Skeletal muscle cell (primary cell): ENCODE results near the gene SPATA16.

Experiments used
- DNase-seq: peaks from one replicate; pipeline ENCODE4 v3.0.0-alpha.2; 2010; ENCODE audit warnings: low read depth
- H3K4me3 ChIP-seq: 2 replicates; pipeline ENCODE4 v1.5.1; 2011; ENCODE audit warnings: low read depth, mild to moderate bottlenecking, control low read depth, low read length, moderate library complexity

SPATA16 gene

DNA sequence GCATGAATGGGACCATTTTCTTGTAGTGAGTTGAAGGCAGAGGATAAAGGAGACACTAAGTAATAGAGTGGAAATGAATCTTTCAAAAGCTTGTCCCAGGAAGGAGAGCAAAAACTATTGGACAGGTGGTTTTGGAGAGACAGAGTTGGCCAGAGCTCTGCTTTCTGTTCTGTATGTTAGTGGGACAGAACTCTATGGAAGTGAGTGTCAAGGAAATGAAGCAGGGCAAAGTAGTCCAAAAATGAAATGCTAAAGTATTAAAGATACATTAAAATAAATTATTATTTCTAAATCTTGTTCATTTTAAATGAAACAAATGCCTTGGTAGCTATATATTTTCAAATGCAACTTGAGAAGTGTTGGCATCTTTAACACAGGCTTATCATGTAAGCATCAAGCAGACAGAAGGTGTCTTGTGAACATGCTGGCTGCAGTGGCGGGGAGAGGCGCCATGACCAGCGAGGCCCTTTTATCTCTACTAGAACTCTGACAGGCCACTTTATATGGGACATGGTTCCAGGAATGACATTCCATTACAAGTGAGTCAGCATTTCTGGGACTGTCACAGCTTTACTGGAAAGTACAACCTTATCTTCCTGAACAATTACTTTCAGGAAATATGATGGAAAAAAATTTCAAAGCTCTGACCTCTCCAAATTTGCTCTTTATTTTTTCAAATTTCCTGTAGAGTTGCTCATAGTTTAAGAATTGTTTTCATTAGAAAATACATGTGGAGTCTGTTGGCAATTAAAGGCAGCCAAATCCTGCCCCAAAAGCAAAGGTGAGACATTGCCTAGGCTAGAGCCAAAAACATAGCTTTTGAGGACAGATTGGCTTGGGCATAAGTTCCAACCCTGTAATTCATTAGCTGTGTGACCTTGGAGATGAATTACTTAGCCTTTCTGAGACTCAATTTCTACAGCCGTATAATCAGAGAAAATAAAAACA, 284.0 kb downstream of the SPATA16 start:
- DNase-seq: no peak

DNA sequence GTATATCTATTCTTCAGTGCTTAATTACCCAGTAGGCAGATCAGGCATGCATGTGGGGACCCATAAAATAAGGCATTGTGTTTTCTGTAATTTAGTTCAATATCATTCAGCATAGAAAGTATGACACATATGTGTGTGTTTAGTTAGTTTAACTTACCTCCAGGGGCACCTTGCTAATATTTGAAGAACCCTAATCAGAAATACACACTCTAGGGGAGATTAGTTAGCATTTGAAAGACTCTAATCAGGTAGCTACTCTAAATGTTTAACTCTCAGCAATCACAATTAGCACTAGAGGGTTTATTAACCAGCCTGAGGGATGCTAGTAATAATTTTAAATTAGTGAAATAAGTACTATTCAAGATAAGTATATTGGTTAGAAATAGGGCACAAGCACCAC, 286.0 kb downstream of the SPATA16 start:
- H3K4me3 ChIP-seq: no peak overlapping the region
- DNase-seq: no peak

More for the DNA sequence above, 284.0 kb downstream of the SPATA16 start:
- H3K4me3 ChIP-seq: no peak overlapping the region

DNA sequence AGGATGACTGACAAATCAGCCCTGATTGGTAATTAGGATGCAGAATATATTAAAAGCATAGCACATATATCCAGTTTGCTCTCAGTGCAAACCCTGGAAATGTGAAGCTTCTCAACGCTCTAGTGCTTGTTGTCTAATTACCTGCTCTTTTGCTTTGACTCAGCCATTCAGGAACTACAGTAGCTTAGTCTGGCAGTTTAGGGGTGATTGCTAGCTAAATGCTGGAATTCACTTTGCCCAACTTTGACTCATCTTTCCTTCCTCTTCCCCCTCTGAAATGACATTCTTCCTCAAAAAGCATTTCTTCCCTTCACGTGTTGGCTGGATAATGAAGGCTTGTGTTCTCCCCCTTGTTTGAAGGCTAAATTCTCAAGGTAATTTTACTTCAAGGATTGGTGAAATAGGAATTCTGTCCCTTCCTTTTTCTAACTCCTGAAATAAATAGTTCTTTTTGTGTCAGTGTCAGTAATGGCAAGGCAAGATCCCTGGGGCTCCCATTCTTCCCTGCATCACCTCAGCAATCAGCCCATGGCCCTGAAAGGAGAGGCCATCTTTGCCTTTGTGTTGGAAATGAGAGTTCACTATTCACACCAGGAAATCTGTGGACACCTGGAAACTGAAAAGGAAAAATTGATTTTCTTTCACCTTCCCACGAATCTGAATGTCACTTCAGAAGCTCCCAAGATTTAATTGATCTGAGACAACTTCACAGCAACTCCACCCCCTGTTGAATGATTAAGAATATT, 286.9 kb downstream of the SPATA16 start:
- H3K4me3 ChIP-seq: no peak overlapping the region
- DNase-seq: no peak

DNA sequence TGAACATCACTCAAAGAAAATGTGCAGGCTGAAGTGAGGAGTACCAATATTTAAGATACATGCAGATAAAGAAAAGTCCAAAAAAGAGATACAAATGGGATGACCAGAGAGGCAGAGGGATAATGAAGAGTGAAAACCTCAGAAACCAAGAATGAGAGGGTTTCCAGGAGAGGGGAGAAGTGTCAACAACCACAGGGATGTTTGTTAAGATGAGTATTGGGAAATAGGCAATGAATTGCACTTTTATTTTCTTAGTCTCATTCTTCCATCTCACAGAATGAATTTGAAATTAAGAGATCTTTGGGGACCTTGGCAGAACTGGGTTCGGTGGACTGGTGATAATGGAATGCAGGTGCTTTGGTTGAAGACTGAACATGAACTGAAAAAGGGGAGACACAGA, 288.0 kb downstream of the SPATA16 start:
- no peak overlapping the region for H3K4me3 ChIP-seq
- no peak for DNase-seq

DNA sequence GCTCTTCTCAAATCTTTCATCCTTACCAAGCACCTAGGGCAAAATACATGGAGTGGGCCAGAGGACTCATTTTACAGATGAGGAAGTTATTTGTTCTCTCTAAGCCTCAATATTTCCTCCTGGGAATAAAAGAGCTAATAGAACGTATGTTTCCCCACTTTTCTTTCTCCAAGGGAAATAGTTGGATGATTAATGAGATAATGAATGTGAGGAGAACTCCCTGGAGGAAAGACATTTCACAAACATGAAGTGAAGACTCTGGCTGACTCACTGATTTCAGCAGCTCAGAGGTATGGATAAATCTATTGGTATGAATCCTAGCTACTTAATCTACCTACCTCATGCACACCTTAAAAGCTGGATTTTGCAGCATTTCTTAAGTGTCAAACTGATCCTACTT, 292.1 kb downstream of the SPATA16 start:
- H3K4me3 ChIP-seq: no peak overlapping the region
- peak; percentile 86 for DNase-seq

DNA sequence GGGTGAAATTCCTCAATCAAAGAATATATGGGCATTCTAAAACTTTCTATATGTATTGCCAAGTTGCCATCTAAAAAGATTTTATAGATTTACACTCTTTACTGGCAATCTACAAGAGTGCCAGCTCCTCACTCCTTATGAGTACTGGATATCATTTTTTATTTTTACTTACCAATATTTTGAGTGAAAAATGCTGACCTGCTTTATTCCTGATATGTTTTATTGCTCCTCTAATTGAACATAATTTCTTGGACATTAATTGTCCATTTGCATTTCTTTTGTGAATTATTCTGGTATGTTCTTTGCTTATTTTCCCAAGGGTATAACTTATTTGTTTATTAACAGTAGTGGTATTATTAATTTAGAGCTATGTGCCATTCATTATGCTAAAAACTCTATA, 293.7 kb downstream of the SPATA16 start:
- no peak for DNase-seq
- H3K4me3 ChIP-seq: no peak overlapping the region

DNA sequence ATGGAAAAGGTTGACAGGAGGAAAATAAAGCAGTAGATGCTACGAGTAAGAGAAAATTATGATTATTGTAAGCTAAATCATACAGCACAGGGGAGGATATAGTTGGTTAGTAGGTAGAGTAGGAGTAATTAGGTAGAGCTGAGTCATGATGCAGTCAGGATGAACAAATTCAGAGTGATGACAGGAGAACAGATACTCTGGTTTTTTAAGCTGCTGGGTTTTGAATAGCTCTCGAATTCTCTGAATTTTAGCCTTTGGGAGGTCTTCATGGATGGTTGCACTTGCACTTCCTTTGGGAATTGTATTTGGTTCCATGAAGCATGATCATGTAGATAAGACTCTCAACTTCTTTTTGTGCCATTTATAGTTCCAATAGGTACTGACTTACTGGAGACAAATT, 294.3 kb downstream of the SPATA16 start:
- no peak overlapping the region for H3K4me3 ChIP-seq
- no peak for DNase-seq

DNA sequence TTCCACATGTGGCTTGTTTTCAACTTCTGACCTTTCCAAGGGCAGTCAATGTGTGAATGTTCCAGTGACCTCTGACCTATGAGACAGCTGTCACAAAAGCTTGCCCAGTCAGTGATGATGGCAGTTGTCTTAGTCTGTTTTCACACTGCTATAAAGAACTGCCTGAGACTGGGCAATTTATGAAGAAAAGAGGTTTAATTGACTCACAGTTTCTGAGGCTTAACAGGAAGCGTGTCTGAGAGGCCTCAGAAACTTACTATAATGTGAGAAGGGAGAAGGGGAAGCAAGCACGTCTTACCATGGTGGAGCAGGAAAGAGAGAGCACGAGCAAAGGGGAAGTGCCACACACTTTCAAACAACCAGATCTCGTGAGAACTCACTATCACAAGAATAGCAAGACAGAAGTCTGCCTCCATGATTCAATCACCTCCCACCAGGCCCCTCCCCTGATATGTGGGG, 294.9 kb downstream of the SPATA16 start:
- no peak overlapping the region for H3K4me3 ChIP-seq
- no peak for DNase-seq

DNA sequence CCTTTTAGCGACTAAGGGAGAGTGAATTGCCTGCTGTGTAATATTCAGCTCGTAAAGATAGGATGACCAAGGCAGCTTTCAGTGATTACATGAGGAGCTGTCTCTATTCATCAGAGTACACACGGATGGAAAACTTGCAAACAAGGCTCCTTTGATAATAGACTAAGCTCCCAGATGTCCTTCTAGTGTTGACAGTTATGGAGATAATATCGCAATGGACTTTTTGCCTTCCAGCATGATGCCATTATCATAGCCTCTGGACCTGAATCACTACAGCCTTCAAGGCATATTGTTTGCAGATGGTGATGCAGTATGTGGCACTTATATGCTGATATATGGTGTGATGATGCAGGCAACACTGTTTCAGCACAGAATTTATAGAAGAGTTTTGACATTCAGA, 296.6 kb downstream of the SPATA16 start:
- no peak for DNase-seq

DNA sequence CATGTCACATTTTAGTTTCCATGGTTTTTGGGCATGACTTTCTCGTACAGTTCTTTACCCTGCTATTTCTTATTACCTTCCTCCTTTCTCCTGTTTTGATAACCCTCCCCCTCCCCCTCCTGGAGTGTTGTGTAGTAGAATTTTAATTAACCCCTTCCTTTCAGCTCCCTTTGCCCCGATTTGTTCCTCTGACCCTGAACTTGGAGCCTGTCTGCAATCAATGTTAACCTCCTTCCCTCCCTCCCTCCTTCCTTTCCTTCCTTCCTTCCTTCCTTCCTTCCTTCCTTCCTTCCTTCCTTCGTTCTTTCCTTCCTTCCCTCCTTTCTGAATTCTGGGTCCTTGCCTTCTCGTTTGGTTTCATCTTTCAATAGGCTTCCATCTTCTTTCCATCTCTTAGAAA, 300.1 kb downstream of the SPATA16 start:
- H3K4me3 ChIP-seq: no peak overlapping the region
- DNase-seq: no peak

More for the DNA sequence above, 296.6 kb downstream of the SPATA16 start:
- no peak overlapping the region for H3K4me3 ChIP-seq

DNA sequence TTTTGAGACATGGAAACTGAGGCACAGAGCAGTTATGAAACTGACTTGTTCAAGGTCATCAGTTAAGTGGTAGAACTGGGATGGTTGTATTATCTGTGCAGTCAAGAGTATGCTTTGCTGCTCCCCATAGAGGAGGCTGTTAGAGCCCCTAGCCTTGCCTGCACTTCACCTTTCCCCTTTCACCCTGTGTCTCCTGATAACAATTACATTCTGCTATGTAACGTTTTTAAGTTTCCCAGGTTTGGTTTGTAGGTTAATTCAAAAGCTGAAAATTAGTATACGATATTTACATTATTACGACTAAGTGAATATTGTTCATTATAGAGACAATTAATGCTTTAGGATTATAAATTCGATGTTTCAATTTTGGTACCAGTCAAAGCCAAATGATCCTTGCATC, 300.6 kb downstream of the SPATA16 start:
- H3K4me3 ChIP-seq: no peak overlapping the region
- no peak for DNase-seq

DNA sequence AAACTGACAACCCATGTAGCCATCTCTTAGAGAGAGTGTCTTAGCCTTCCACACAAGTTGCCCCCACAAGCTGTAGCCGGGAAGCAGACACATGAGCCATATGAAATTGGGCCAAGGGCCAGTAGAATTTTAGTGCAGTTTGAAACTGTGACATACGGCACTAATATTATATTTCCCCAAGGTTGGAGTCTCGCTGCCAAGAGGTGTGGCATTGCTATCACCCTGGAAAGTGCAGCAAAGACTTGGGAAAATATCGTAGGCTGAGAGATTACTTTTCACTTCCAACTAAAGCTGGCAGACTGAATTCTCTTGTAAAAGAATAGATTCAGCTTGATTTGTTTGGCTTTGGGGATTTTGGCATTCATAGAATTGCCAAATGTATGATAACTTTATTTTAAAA, 301.4 kb downstream of the SPATA16 start:
- no peak overlapping the region for H3K4me3 ChIP-seq
- no peak for DNase-seq
